ENCODE data around the gene TRAPPC5. TPM values are rescaled to one million over a fixed set of nuclear protein-coding genes. Genes with fewer than 3 reads are reported as not detected.

The TRAPPC5 gene
- total and polyA plus RNA-seq, 10 of the 15 experiments (the other 5 are each of a cell fraction or from before 2014, with no cell fraction given), result 4.2 to 210 (median 89.1) TPM

DNA sequence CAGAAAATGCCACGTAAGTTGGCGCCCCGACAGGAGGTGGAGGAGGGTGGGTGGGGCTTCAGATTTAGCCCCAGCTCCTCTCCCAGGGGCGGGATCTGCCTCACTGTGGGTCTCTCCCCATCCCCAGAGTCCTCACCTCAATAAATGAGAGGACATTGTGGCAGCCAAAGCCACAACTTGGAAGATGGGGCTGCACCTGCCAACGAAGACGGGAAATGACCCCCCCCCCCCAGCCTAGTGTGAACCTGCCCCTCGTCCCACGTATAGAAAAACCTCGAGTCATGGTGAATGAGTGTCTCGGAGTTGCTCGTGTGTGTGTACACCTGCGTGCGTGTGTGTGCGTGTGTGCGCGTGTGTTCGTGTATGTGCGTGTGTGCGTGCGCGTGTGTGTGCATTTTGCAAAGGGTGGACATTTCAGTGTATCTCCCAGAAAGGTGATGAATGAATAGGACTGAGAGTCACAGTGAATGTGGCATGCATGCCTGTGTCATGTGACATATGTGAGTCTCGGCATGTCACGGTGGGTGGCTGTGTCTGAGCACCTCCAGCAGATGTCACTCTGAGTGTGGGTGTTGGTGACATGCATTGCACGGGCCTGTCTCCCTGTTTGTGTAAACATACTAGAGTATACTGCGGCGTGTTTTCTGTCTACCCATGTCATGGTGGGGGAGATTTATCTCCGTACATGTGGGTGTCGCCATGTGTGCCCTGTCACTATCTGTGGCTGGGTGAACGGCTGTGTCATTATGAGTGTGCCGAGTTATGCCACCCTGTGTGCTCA is 1.5 kb upstream of the TRAPPC5 start (continued):
- TF ChIP-seq CBX5 (IDR thresholded peaks at IDR 0.05; ENCODE audit: low read depth) (no peak), KLF5 (IDR thresholded peaks at IDR 0.05; ENCODE audit: partially characterized antibody) (no peak), CHD1 (IDR thresholded peaks at IDR 0.05; ENCODE audit: low read depth, low read length) (no peak), RELA (IDR thresholded peaks at IDR 0.05; ENCODE audit: borderline replicate concordance, partially characterized antibody) (no peak), ZNF217 (IDR thresholded peaks at IDR 0.05) (no peak), BACH1 (IDR thresholded peaks at IDR 0.05; ENCODE audit: borderline replicate concordance) (peak; percentile 55; the same call in 1 of the 2 replicates), MEF2B (IDR thresholded peaks at IDR 0.05; ENCODE audit: partially characterized antibody, poor library complexity, severe bottlenecking) (no peak), CREB1 (IDR thresholded peaks at IDR 0.05; ENCODE audit: low read depth) (no peak), TCF3 (IDR thresholded peaks at IDR 0.05; ENCODE audit: borderline replicate concordance, insufficient read depth, low read depth, low read length) (peak; percentile 57; the same call in 1 of the 2 replicates), NRF1 (conservative IDR thresholded peaks at IDR 0.05; ENCODE audit: low read depth, low read length) (no peak)
- TF ChIP-seq, protein P1, sequence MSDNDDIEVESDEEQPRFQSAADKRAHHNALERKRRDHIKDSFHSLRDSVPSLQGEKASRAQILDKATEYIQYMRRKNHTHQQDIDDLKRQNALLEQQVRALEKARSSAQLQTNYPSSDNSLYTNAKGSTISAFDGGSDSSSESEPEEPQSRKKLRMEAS (IDR thresholded peaks at IDR 0.05; ENCODE audit: low read depth, low read length), result peak; percentile 49; the same call in 1 of the 2 replicates
- TF ChIP-seq, protein P2, sequence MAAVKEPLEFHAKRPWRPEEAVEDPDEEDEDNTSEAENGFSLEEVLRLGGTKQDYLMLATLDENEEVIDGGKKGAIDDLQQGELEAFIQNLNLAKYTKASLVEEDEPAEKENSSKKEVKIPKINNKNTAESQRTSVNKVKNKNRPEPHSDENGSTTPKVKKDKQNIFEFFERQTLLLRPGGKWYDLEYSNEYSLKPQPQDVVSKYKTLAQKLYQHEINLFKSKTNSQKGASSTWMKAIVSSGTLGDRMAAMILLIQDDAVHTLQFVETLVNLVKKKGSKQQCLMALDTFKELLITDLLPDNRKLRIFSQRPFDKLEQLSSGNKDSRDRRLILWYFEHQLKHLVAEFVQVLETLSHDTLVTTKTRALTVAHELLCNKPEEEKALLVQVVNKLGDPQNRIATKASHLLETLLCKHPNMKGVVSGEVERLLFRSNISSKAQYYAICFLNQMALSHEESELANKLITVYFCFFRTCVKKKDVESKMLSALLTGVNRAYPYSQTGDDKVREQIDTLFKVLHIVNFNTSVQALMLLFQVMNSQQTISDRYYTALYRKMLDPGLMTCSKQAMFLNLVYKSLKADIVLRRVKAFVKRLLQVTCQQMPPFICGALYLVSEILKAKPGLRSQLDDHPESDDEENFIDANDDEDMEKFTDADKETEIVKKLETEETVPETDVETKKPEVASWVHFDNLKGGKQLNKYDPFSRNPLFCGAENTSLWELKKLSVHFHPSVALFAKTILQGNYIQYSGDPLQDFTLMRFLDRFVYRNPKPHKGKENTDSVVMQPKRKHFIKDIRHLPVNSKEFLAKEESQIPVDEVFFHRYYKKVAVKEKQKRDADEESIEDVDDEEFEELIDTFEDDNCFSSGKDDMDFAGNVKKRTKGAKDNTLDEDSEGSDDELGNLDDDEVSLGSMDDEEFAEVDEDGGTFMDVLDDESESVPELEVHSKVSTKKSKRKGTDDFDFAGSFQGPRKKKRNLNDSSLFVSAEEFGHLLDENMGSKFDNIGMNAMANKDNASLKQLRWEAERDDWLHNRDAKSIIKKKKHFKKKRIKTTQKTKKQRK (IDR thresholded peaks at IDR 0.05; ENCODE audit: low read depth, low read length), result no peak
- TF ChIP-seq, protein P3, sequence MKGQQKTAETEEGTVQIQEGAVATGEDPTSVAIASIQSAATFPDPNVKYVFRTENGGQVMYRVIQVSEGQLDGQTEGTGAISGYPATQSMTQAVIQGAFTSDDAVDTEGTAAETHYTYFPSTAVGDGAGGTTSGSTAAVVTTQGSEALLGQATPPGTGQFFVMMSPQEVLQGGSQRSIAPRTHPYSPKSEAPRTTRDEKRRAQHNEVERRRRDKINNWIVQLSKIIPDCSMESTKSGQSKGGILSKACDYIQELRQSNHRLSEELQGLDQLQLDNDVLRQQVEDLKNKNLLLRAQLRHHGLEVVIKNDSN (IDR thresholded peaks at IDR 0.05; ENCODE audit: borderline replicate concordance, extremely low read length, insufficient read depth, low read depth, low read length), result peak; percentile 83
- TF ChIP-seq, protein P4, sequence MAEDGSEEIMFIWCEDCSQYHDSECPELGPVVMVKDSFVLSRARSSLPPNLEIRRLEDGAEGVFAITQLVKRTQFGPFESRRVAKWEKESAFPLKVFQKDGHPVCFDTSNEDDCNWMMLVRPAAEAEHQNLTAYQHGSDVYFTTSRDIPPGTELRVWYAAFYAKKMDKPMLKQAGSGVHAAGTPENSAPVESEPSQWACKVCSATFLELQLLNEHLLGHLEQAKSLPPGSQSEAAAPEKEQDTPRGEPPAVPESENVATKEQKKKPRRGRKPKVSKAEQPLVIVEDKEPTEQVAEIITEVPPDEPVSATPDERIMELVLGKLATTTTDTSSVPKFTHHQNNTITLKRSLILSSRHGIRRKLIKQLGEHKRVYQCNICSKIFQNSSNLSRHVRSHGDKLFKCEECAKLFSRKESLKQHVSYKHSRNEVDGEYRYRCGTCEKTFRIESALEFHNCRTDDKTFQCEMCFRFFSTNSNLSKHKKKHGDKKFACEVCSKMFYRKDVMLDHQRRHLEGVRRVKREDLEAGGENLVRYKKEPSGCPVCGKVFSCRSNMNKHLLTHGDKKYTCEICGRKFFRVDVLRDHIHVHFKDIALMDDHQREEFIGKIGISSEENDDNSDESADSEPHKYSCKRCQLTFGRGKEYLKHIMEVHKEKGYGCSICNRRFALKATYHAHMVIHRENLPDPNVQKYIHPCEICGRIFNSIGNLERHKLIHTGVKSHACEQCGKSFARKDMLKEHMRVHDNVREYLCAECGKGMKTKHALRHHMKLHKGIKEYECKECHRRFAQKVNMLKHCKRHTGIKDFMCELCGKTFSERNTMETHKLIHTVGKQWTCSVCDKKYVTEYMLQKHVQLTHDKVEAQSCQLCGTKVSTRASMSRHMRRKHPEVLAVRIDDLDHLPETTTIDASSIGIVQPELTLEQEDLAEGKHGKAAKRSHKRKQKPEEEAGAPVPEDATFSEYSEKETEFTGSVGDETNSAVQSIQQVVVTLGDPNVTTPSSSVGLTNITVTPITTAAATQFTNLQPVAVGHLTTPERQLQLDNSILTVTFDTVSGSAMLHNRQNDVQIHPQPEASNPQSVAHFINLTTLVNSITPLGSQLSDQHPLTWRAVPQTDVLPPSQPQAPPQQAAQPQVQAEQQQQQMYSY (CRISPR knock-in tag; IDR thresholded peaks at IDR 0.05), result no peak

Measured in GM12878 (cell line).